ENCODE measurements around the gene MAST4. TPM values are rescaled to one million over a fixed set of nuclear protein-coding genes. Genes with fewer than 3 reads are reported as not detected.

The MAST4 gene
- total and polyA plus RNA-seq, 2 of the 4 experiments (the other 2 are of a cell fraction), result 4.8 to 6.8 TPM

- H3K23ac ChIP-seq (ENCODE audit: low read depth, low read length), result no peak overlapping the region
- no peaks in the 10 kb centered on the region for H3K4me1 ChIP-seq (ENCODE audit: control insufficient read depth, insufficient read depth, low read length)
- H3K4ac ChIP-seq (ENCODE audit: low read depth, low read length), result no peak overlapping the region
- no peak overlapping the region for H2AK9ac ChIP-seq (replicated peaks; ENCODE audit: low read depth, low read length, poor library complexity)
- no peaks in the 10 kb centered on the region for H4K20me1 ChIP-seq (ENCODE audit: insufficient read depth, low read length)
- no peaks in the 10 kb centered on the region for H3K9me1 ChIP-seq (ENCODE audit: insufficient read depth, low read length)
- H4K5ac ChIP-seq (ENCODE audit: low read depth, low read length), result no peak overlapping the region
- in situ Hi-C loops (cut with MboI; ENCODE audit: low sequenced_read_pairs) (loop anchor here (5.0 to 25.0 kb wide), 2 partner anchors 400 to 1455 kb away; no protein-coding TSS in a partner anchor), dilution Hi-C loops (cut with HindIII; ENCODE audit: low sequenced_read_pairs, unreplicated experiment) (no loop called here), intact Hi-C loops (cut with micrococcal nuclease) (loop anchor here (1.0 to 10.0 kb wide), 2 partner anchors 402 to 1447 kb away; no protein-coding TSS in a partner anchor)
- no peak overlapping the region for H3K4me3 ChIP-seq (ENCODE audit: insufficient read depth, low read depth, low read length)
- DNase-seq, result peak; percentile 55
- H2BK20ac ChIP-seq (ENCODE audit: low read depth, low read length), result no peak overlapping the region
- no peak overlapping the region for H4K91ac ChIP-seq (ENCODE audit: insufficient read depth, low read depth, low read length)
- no peak overlapping the region for H2BK15ac ChIP-seq (ENCODE audit: low read depth, low read length)
- H3K36me3 ChIP-seq (ENCODE audit: control insufficient read depth, insufficient read depth, low read length), result no peaks in the 10 kb centered on the region
- CTCF ChIA-PET, result no interaction called here
- no peak overlapping the region for H4K8ac ChIP-seq (ENCODE audit: low read depth in 2 of 2, low read length in 2 of 2)
- no peak overlapping the region for H3K27ac ChIP-seq (ENCODE audit: insufficient read depth, low read length)
- H2BK5ac ChIP-seq (ENCODE audit: low read depth, low read length, poor library complexity, severe bottlenecking), result no peak overlapping the region
- H3K9me3 ChIP-seq (ENCODE audit: control insufficient read depth, insufficient read depth, low read length), result no peaks in the 10 kb centered on the region
- peak; percentile 93 for ATAC-seq (ENCODE audit: low read depth)
- no peak overlapping the region for H3K18ac ChIP-seq (ENCODE audit: low read depth, low read length)
- BruUV-seq (replicated peaks), result no TSS peak
- TF ChIP-seq MAFK (IDR thresholded peaks at IDR 0.05; ENCODE audit: low read depth, low read length), result no peak
- peak; percentile 61 for TF ChIP-seq CTCF (conservative IDR thresholded peaks at IDR 0.05; ENCODE audit: low read depth, low read length)
- TF ChIP-seq CHD1 (IDR thresholded peaks at IDR 0.05; ENCODE audit: low read depth, low read length), result no peak
- TF ChIP-seq CEBPB (IDR thresholded peaks at IDR 0.05; ENCODE audit: low read depth, low read length), result no peak
- TF ChIP-seq SMC3 (IDR thresholded peaks at IDR 0.05; ENCODE audit: low read depth, low read length), result peak; percentile 47
- TF ChIP-seq RAD21 (IDR thresholded peaks at IDR 0.05; ENCODE audit: low read length), result peak; percentile 73
- no peak overlapping the region for H2AK5ac ChIP-seq (ENCODE audit: low read depth, low read length)
- no peak overlapping the region for H3K9ac ChIP-seq (ENCODE audit: low read depth, low read length)
- no peak overlapping the region for H2BK120ac ChIP-seq (ENCODE audit: low read depth, low read length)
- no peak overlapping the region for H3K56ac ChIP-seq (ENCODE audit: extremely low read depth, insufficient read depth, low read length)
- H3K14ac ChIP-seq (replicated peaks; ENCODE audit: low read depth, low read length), result no peak overlapping the region
- no peaks in the 10 kb centered on the region for H3K79me1 ChIP-seq (ENCODE audit: low read depth in 1 of 2, low read length in 2 of 2)
- peaks cover 12% of the 10 kb centered on the region for H3K27me3 ChIP-seq (ENCODE audit: control insufficient read depth, insufficient read depth, low read length)
- peak overlapping the region; percentile 13 for H2AFZ ChIP-seq (replicated peaks; ENCODE audit: low read length, poor library complexity)
- 65% methylated on average over 2 of the region's 5 CpGs; no CpG with 5 or more reads in 1 of the 2 experiments for WGBS, 2 experiments (ENCODE audit: extremely low coverage in 2 of 2, insufficient read length in 1 of 2)
- POLR2A ChIA-PET (ENCODE audit: unreplicated experiment), result no interaction called here
- no peak overlapping the region for H3K4me2 ChIP-seq (ENCODE audit: low read depth, low read length)
Observed at GRCh38 chr5:66807743-66808142, 211.6 kb downstream of the MAST4 start.

Data from IMR-90 (cell line).